Trophoblast cell (in vitro differentiated cells and primary cell): Measurements from ENCODE around the gene FGF2.
"Not testable (repeated sequence)": the region's sequence is repeated elsewhere in the genome, so short reads cannot be mapped to it uniquely, and the experiment has no call there.

Source experiments
- DNase-seq, 2 donors: peaks; one replicate each; pipeline ENCODE4 v3.0.0-alpha.2; 2016
- H2AFZ ChIP-seq: 2 replicates; pipeline ENCODE4 v1.6.1; 2013; ENCODE audit warnings: low read length, moderate library complexity, mild to moderate bottlenecking; ENCODE audit not compliant: insufficient read depth, poor library complexity
- H2AK5ac ChIP-seq: 2 replicates; pipeline ENCODE4 v1.6.1; 2013; ENCODE audit warnings: mild to moderate bottlenecking, low read length
- H2BK120ac ChIP-seq: 2 replicates; pipeline ENCODE4 v1.6.1; 2013; ENCODE audit warnings: low read length, mild to moderate bottlenecking, moderate library complexity; ENCODE audit not compliant: insufficient read depth, poor library complexity
- H2BK12ac ChIP-seq: 2 replicates; pipeline ENCODE4 v1.6.1; 2013; ENCODE audit warnings: mild to moderate bottlenecking, low read length, moderate library complexity
- H2BK5ac ChIP-seq: 2 replicates; pipeline ENCODE4 v1.6.1; 2013; ENCODE audit warnings: low read length, low read depth, moderate library complexity, mild to moderate bottlenecking; ENCODE audit not compliant: poor library complexity
- H3K14ac ChIP-seq: 2 replicates; pipeline ENCODE4 v1.6.1; 2013; ENCODE audit warnings: mild to moderate bottlenecking, low read length
- H3K18ac ChIP-seq: 2 replicates; pipeline ENCODE4 v1.6.1; 2013; ENCODE audit warnings: mild to moderate bottlenecking, low read length
- H3K23ac ChIP-seq: 2 replicates; pipeline ENCODE4 v1.6.1; 2013; ENCODE audit warnings: low read length
- H3K27ac ChIP-seq: 2 replicates; pipeline ENCODE4 v1.5.1; 2013; ENCODE audit warnings: low read depth, mild to moderate bottlenecking, inconsistent platforms, low read length, moderate library complexity
- H3K27me3 ChIP-seq: 2 replicates; pipeline ENCODE4 v1.6.1; 2013; ENCODE audit warnings: inconsistent platforms, mild to moderate bottlenecking, low read length, moderate library complexity; ENCODE audit not compliant: insufficient read depth
- H3K36me3 ChIP-seq, 2 experiments: 1 replicate in 1 of 2; 2 replicates in 1 of 2; pipeline ENCODE4 v1.6.1; 2013; ENCODE audit warnings: low read length in 2 of 2, mild to moderate bottlenecking in 2 of 2, moderate library complexity in 1 of 2; ENCODE audit not compliant: insufficient read depth in 2 of 2, control insufficient read depth in 1 of 2
- H3K4ac ChIP-seq: 2 replicates; pipeline ENCODE4 v1.6.1; 2013; ENCODE audit warnings: low read depth, mild to moderate bottlenecking, low read length, moderate library complexity
- H3K4me1 ChIP-seq, 2 experiments: 1 replicate in 1 of 2; 2 replicates in 1 of 2; pipeline ENCODE4 v1.6.1; 2013; ENCODE audit warnings: low read length in 2 of 2, mild to moderate bottlenecking in 2 of 2, moderate library complexity in 1 of 2; ENCODE audit not compliant: insufficient read depth in 2 of 2, control insufficient read depth in 1 of 2
- H3K4me2 ChIP-seq: 2 replicates; pipeline ENCODE4 v1.6.1; 2013; ENCODE audit warnings: inconsistent platforms, mild to moderate bottlenecking, low read length, moderate library complexity
- H3K4me3 ChIP-seq: 2 replicates; pipeline ENCODE4 v1.5.1; 2013; ENCODE audit warnings: mild to moderate bottlenecking, low read depth, low read length, inconsistent platforms
- H3K79me1 ChIP-seq: one replicate; pipeline ENCODE4 v1.6.1; 2013; ENCODE audit warnings: low read length
- H3K79me2 ChIP-seq: 2 replicates; pipeline ENCODE4 v1.6.1; 2013; ENCODE audit warnings: low read length, mild to moderate bottlenecking; ENCODE audit not compliant: control insufficient read depth, insufficient read depth, poor library complexity
- H3K9ac ChIP-seq: 2 replicates; pipeline ENCODE4 v1.6.1; 2013; ENCODE audit warnings: mild to moderate bottlenecking, low read length
- H3K9me3 ChIP-seq: 2 replicates; pipeline ENCODE4 v1.6.1; 2013; ENCODE audit warnings: low read depth, mild to moderate bottlenecking, control low read depth, inconsistent platforms, low read length; ENCODE audit not compliant: insufficient read depth
- H4K12ac ChIP-seq: 2 replicates; pipeline ENCODE4 v1.6.1; 2013; ENCODE audit warnings: low read depth, mild to moderate bottlenecking, low read length, moderate library complexity
- H4K8ac ChIP-seq: 2 replicates; pipeline ENCODE4 v1.6.1; 2013; ENCODE audit warnings: low read depth, mild to moderate bottlenecking, low read length, moderate library complexity
- H4K91ac ChIP-seq: one replicate; pipeline ENCODE4 v1.6.1; 2013; ENCODE audit warnings: low read depth, mild to moderate bottlenecking, low read length, moderate library complexity
- WGBS: extraction: QIAGEN DNeasy Blood & Tissue Kit; methylation state at CpG from one replicate; pipeline ENCODE4 v1.1.7; 2013; ENCODE audit warnings: missing lambda C conversion rate; ENCODE audit not compliant: insufficient read length, insufficient coverage; ENCODE audit errors: extremely low coverage; 5-methylcytosine and 5-hydroxymethylcytosine counted together

Gene FGF2

GRCh38 chr4:122786920-122787319 lies 39.7 kb upstream of the FGF2 start:
- not testable (repeated sequence) for H3K36me3 ChIP-seq, H2AFZ ChIP-seq, H3K23ac ChIP-seq, DNase-seq, H3K9ac ChIP-seq, H3K4me1 ChIP-seq, H3K27me3 ChIP-seq, H2BK5ac ChIP-seq, H3K9me3 ChIP-seq, H3K18ac ChIP-seq, H4K8ac ChIP-seq, H2AK5ac ChIP-seq, H4K12ac ChIP-seq, H3K4me2 ChIP-seq, H2BK12ac ChIP-seq, H3K14ac ChIP-seq, H3K27ac ChIP-seq, H3K79me2 ChIP-seq, H3K4ac ChIP-seq, H3K79me1 ChIP-seq, H2BK120ac ChIP-seq, H4K91ac ChIP-seq, H3K4me3 ChIP-seq
- WGBS = no CpG with 5 or more reads among the region's 1 CpG

- Histone ChIP-seq H3K4ac (no peak overlapping the region), H4K8ac (no peak overlapping the region), H3K79me2 (no peaks in the 10 kb centered on the region), H3K9me3 (no peaks in the 10 kb centered on the region), H3K23ac (no peak overlapping the region), H3K18ac (no peak overlapping the region), H4K12ac (no peak overlapping the region), H3K27me3 (no peaks in the 10 kb centered on the region), H3K4me1 (peaks cover 7 to 9% of the 10 kb centered on the region in 2 experiments), H2BK120ac (no peak overlapping the region), H3K36me3 (no peaks in the 10 kb centered on the region), H3K4me2 (no peak overlapping the region), H2BK5ac (no peak overlapping the region), H2AK5ac (peak overlapping the region; percentile 46), H3K14ac (no peak overlapping the region), H4K91ac (no peak overlapping the region), H2AFZ (no peak overlapping the region), H3K9ac (no peak overlapping the region), H3K4me3 (no peak overlapping the region), H2BK12ac (no peak overlapping the region), H3K79me1 (peaks cover 6% of the 10 kb centered on the region), H3K27ac (no peak overlapping the region)
- DNase-seq = no peak
- no CpG with 5 or more reads among the region's 1 CpG for WGBS
Observed at GRCh38 chr4:122787940-122788339, 38.7 kb upstream of the FGF2 start.

- no peaks in the 10 kb centered on the region for H3K79me2 ChIP-seq
- H3K18ac ChIP-seq = no peak overlapping the region
- no peak for DNase-seq
- H2BK5ac ChIP-seq = no peak overlapping the region
- no peaks in the 10 kb centered on the region for H3K27me3 ChIP-seq
- H4K12ac ChIP-seq = no peak overlapping the region
- no peaks in the 10 kb centered on the region for H3K9me3 ChIP-seq
- no peak overlapping the region for H4K8ac ChIP-seq
- H4K91ac ChIP-seq = no peak overlapping the region
- H2BK12ac ChIP-seq = no peak overlapping the region
- peaks cover under 1 to 3% of the 10 kb centered on the region in 2 experiments for H3K4me1 ChIP-seq
- H2AK5ac ChIP-seq = no peak overlapping the region
- no peak overlapping the region for H3K14ac ChIP-seq
- H3K9ac ChIP-seq = no peak overlapping the region
- H2AFZ ChIP-seq = no peak overlapping the region
- no peak overlapping the region for H3K4me3 ChIP-seq
- H3K27ac ChIP-seq = no peak overlapping the region
- H3K4ac ChIP-seq = no peak overlapping the region
- no peak overlapping the region for H3K4me2 ChIP-seq
- no peaks in the 10 kb centered on the region for H3K36me3 ChIP-seq
- no peak overlapping the region for H2BK120ac ChIP-seq
- WGBS = no CpG with 5 or more reads among the region's 4 CpGs
- H3K79me1 ChIP-seq = peaks cover 1% of the 10 kb centered on the region
- no peak overlapping the region for H3K23ac ChIP-seq
Observed at GRCh38 chr4:122788935-122789334, 37.7 kb upstream of the FGF2 start.

DNA sequence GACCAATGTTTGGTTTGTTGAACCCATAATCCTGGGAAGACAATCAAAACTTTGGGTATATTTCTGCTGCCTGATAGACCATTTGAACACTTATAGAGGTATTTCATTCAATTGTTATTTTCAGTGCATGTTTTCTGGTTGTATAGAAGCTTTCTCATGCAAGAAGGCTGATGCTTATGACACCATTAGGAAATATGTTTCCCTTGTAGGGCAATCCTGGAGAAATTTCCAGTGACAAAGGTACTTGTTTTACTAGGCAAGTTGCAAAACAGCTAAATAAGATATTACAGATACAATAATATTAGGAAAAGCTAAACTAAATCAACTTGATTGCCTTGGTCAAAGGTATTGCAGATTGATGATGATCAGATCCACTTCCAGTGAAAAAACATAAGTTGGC lies 32.8 kb upstream of the FGF2 start:
- no peak overlapping the region for H2AFZ ChIP-seq
- no peak for DNase-seq
- no peak overlapping the region for H3K4ac ChIP-seq
- peaks cover 11% of the 10 kb centered on the region for H3K79me1 ChIP-seq
- H3K27me3 ChIP-seq = no peaks in the 10 kb centered on the region
- H4K91ac ChIP-seq = no peak overlapping the region
- H2AK5ac ChIP-seq = no peak overlapping the region
- no peak overlapping the region for H4K12ac ChIP-seq
- no peak overlapping the region for H2BK12ac ChIP-seq
- no peaks in the 10 kb centered on the region for H3K79me2 ChIP-seq
- H3K18ac ChIP-seq = no peak overlapping the region
- no peak overlapping the region for H3K14ac ChIP-seq
- no peak overlapping the region for H3K4me3 ChIP-seq
- no peak overlapping the region for H3K4me2 ChIP-seq
- no peak overlapping the region for H3K23ac ChIP-seq
- H4K8ac ChIP-seq = no peak overlapping the region
- no peak overlapping the region for H3K27ac ChIP-seq
- peaks cover 0 to 10% of the 10 kb centered on the region in 2 experiments for H3K4me1 ChIP-seq
- H3K9ac ChIP-seq = no peak overlapping the region
- no peaks in the 10 kb centered on the region for H3K36me3 ChIP-seq
- H2BK120ac ChIP-seq = no peak overlapping the region
- H2BK5ac ChIP-seq = no peak overlapping the region
- H3K9me3 ChIP-seq = no peaks in the 10 kb centered on the region
